ENCODE data around the gene KIAA1143. TPM values are rescaled to one million over a fixed set of nuclear protein-coding genes. Genes with fewer than 3 reads are reported as not detected.

KIAA1143 gene
- 25.5 TPM for total RNA-seq

GRCh38 chr3:44761424-44762169, at the start of gene KIAA1143, which contains the start of gene KIF15:
Gene KIAA1143, minus strand, starts transcription at chr3:44761619. Its CDS starts 17 bp downstream, at chr3:44761602.
Gene KIF15, plus strand, starts transcription at chr3:44761794. Its CDS starts 72 bp downstream, at chr3:44761866.

GRCh38 chr3:44729384-44729910, 32.0 kb downstream of the KIAA1143 start, which contains the start of gene ZNF501:
Gene ZNF501, plus strand, starts transcription at chr3:44729635. Its CDS starts 4,787 bp downstream, at chr3:44734422.

GRCh38 chr3:44712455-44713075, 48.9 kb downstream of the KIAA1143 start, which contains the start of gene ZNF502:
Gene ZNF502, plus strand, starts transcription at chr3:44712660. Its CDS starts 7,602 bp downstream, at chr3:44720262.

Other genes with a start within 250 kb of the KIAA1143 start
- gene ZKSCAN7, start 206.4 kb downstream of the KIAA1143 start, total RNA-seq: 16.3 TPM
- 8.2 TPM for gene ZNF660, start 176.7 kb downstream of the KIAA1143 start, total RNA-seq
- 27.3 TPM for gene ZNF197, start 136.6 kb downstream of the KIAA1143 start, total RNA-seq
- 9.9 TPM for gene ZNF35, start 112.9 kb downstream of the KIAA1143 start, total RNA-seq
- gene ZNF502, start 49.0 kb downstream of the KIAA1143 start, total RNA-seq: 8.0 TPM
- 9.2 TPM for gene ZNF501, start 32.0 kb downstream of the KIAA1143 start, total RNA-seq
- 6.4 TPM for gene KIF15, start 175 bp upstream of the KIAA1143 start, total RNA-seq
- gene TMEM42, start 100.3 kb upstream of the KIAA1143 start, total RNA-seq: 11.8 TPM
- gene TGM4, start 113.0 kb upstream of the KIAA1143 start, total RNA-seq: not detected
- gene ZDHHC3, start 214.6 kb upstream of the KIAA1143 start, total RNA-seq: 57.3 TPM
- 45.9 TPM for gene EXOSC7, start 214.6 kb upstream of the KIAA1143 start, total RNA-seq

Measured in metanephros (tissue), 1 donor.